Spleen (tissue), 11 donors: ENCODE data around the gene RBBP7. TPM values are rescaled to one million over a fixed set of nuclear protein-coding genes. Genes with fewer than 3 reads are reported as not detected.

ENCODE experiments used
- DNase-seq: peaks from one replicate; pipeline ENCODE4 v3.0.0-alpha.2; 2020
- H3K27ac ChIP-seq, 8 donors: fragments of 200-600 bp; sonication (generic) in 7 of 8; 1 replicate in 4 of 8; 2 replicates in 4 of 8; pipeline versions ENCODE4 v1.5.0 to v1.8.0; 2016 to 2021; ENCODE audit warnings: inconsistent platforms in 4 of 8, mild to moderate bottlenecking in 4 of 8, moderate library complexity in 1 of 8
- H3K27me3 ChIP-seq, 7 donors: fragments of 200-600 bp; sonication (generic) in 6 of 7; replicated peaks in 1 of 7; 1 replicate in 4 of 7; 2 replicates in 3 of 7; pipeline versions ENCODE4 v1.5.0 to v1.8.0; 2016 to 2021; ENCODE audit warnings: inconsistent platforms in 3 of 7, mild to moderate bottlenecking in 1 of 7
- H3K36me3 ChIP-seq, 6 donors: fragments of 200-600 bp; sonication (generic) in 5 of 6; 1 replicate in 4 of 6; 2 replicates in 2 of 6; pipeline versions ENCODE4 v1.5.0 to v1.8.0; 2016 to 2021; ENCODE audit warnings: inconsistent platforms in 2 of 6
- H3K4me1 ChIP-seq, 6 donors: fragments of 200-600 bp; sonication (generic) in 5 of 6; 1 replicate in 3 of 6; 2 replicates in 3 of 6; pipeline versions ENCODE4 v1.5.0 to v1.8.0; 2016 to 2021; ENCODE audit warnings: inconsistent platforms in 3 of 6
- H3K4me3 ChIP-seq, 8 donors: fragments of 200-600 bp; sonication (generic) in 7 of 8; 1 replicate in 4 of 8; 2 replicates in 4 of 8; pipeline versions ENCODE4 v1.5.0 to v1.8.0; 2016 to 2021; ENCODE audit warnings: inconsistent platforms in 4 of 8, mild to moderate bottlenecking in 4 of 8, moderate library complexity in 2 of 8
- H3K9me3 ChIP-seq, 8 donors: fragments of 200-600 bp; sonication (generic) in 7 of 8; 1 replicate in 4 of 8; 2 replicates in 4 of 8; pipeline versions ENCODE4 v1.5.0 to v1.8.0; 2016 to 2021; ENCODE audit warnings: inconsistent platforms in 4 of 8
- CTCF ChIP-seq, 11 experiments: fragments of 200-600 bp in 7 of 11; fragments of 450-650 bp in 4 of 11; sonication (generic) in 4 of 11; IDR thresholded peaks in 8 of 11; conservative IDR thresholded peaks in 3 of 11; 1 replicate in 7 of 11; 2 replicates in 4 of 11; pipeline versions ENCODE4 v1.4.0 to v1.8.0; 2016 to 2021; ENCODE audit warnings: antibody characterized with exemption in 11 of 11, inconsistent platforms in 4 of 11, mild to moderate bottlenecking in 1 of 11
- POLR2A ChIP-seq, 3 donors: fragments of 450-650 bp; IDR thresholded peaks; one replicate each; pipeline ENCODE4 v1.5.1; 2017; ENCODE audit warnings: antibody characterized with exemption in 3 of 3, mild to moderate bottlenecking in 1 of 3
- POLR2AphosphoS5 ChIP-seq, 3 donors: sonication (generic); formaldehyde crosslinking; IDR thresholded peaks; one replicate each; pipeline ENCODE4 v1.5.1; 2017; ENCODE audit warnings: antibody characterized with exemption in 3 of 3
- WGBS, 5 donors: extraction: QIAGEN DNeasy Blood & Tissue Kit in 3 of 5; methylation state at CpG; one replicate each; pipeline versions ENCODE4 v1.1.5 to v1.1.7; 2013 to 2018; 5-methylcytosine and 5-hydroxymethylcytosine counted together
- intact Hi-C: fragments of 100-400 bp; cut with DNase I; formaldehyde crosslinking; loops from one replicate; pipeline ENCODE4 v1.15.0; 2023; ENCODE audit warnings: low total_unique reads
- polyA plus RNA-seq, 3 donors: library from polyadenylated mRNA; stranded (reverse); fragments of 200-250 nt; gene quantifications; one replicate each; pipeline ENCODE4 v1.2.1, GENCODE V29; 2013
- total RNA-seq, 7 donors: library from RNA; depleted of rRNA in 3 of 7; stranded (reverse); fragments of >200 nt in 3 of 7; fragmentation: NEBNext Ultra II Directional in 4 of 7; extraction: Animal tissue kit (Norgen Biotek cat#: 25700) in 4 of 7; gene quantifications; one replicate each; pipeline versions ENCODE4 v1.1.0 to v1.2.1, GENCODE V29; 2016 to 2021
- donor health status: healthy with polysubstance abuse.
- donor health status: DM: no; HTN: no; CAD: no; lungs with moderate emphysema.
- donor health status: DM: no; HTN: no; CAD: no.
- donor health status: Bipolar disorder and iron deficiency.
- donor health status: healthy.
- donor health status: DM: no; HTN: no; CAD: no.
- donor health status: DM: yes; HTN: yes; CAD: no.

RBBP7 gene
- total and polyA plus RNA-seq, 10 donors = 68.5 to 132 (median 76.9) TPM

GRCh38 chrX:16874458-16875095 is 4.4 kb upstream of the RBBP7 start:
- TF ChIP-seq POLR2A (IDR thresholded peaks at IDR 0.05) (no peak), CTCF (IDR thresholded peaks at IDR 0.05 in 8 of 11, conservative IDR thresholded peaks at IDR 0.05 in 3 of 11) (no peak), POLR2AphosphoS5 (IDR thresholded peaks at IDR 0.05) (no peak)
- Histone ChIP-seq H3K9me3 (no peaks in the 10 kb centered on the region), H3K4me1 (peaks cover 0 to 12% (median 10%) of the 10 kb centered on the region in 6 donors), H3K4me3 (no peak overlapping the region), H3K27me3 (peaks cover 0 to 38% (median 0%) of the 10 kb centered on the region in 7 donors), H3K27ac (no peak overlapping the region), H3K36me3 (no peaks in the 10 kb centered on the region)
- DNase-seq = no peak
- 69 to 93% (median 86%) methylated on average over 5 of the region's 5 CpGs for WGBS, 5 donors
- intact Hi-C loops = no loop called here

- DNase-seq = no peak
- TF ChIP-seq CTCF (IDR thresholded peaks at IDR 0.05 in 8 of 11, conservative IDR thresholded peaks at IDR 0.05 in 3 of 11) (no peak), POLR2AphosphoS5 (IDR thresholded peaks at IDR 0.05) (no peak), POLR2A (IDR thresholded peaks at IDR 0.05) (no peak)
- Histone ChIP-seq H3K4me1 (peaks cover 0 to 24% (median 21%) of the 10 kb centered on the region in 6 donors), H3K36me3 (peaks cover 0 to 2% (median 0%) of the 10 kb centered on the region in 6 donors), H3K27ac (no peak overlapping the region), H3K4me3 (no peak overlapping the region), H3K27me3 (peaks cover 0 to 29% (median 0%) of the 10 kb centered on the region in 7 donors), H3K9me3 (no peaks in the 10 kb centered on the region)
- 72 to 90% (median 73%) methylated on average over 8 of the region's 8 CpGs for WGBS, 5 donors
- intact Hi-C loops = no loop called here
Measured at GRCh38 chrX:16873106-16873505, 2.9 kb upstream of the RBBP7 start.

- intact Hi-C loops = no loop called here
- peak; percentile 93 for DNase-seq
- Histone ChIP-seq H3K9me3 (no peaks in the 10 kb centered on the region), H3K4me3 (peak overlapping the region; percentile 38 to 91 (median 60)), H3K4me1 (peaks cover 0 to 41% (median 31%) of the 10 kb centered on the region in 6 donors), H3K27me3 (peaks cover 0 to 29% (median 0%) of the 10 kb centered on the region in 7 donors), H3K27ac (peak overlapping the region; percentile 74 to 95 (median 88)), H3K36me3 (peaks cover 0 to 4% (median 0%) of the 10 kb centered on the region in 6 donors)
- WGBS, 5 donors = 4 to 27% (median 15%) methylated on average over 24 to 41 of the region's 41 CpGs
- TF ChIP-seq CTCF (IDR thresholded peaks at IDR 0.05 in 8 of 11, conservative IDR thresholded peaks at IDR 0.05 in 3 of 11) = no peak
- TF ChIP-seq POLR2A (IDR thresholded peaks at IDR 0.05) = no peak
- TF ChIP-seq POLR2AphosphoS5 (IDR thresholded peaks at IDR 0.05) = no peak
Measured at GRCh38 chrX:16870862-16871815, 977 bp upstream of the RBBP7 start.
